GM23338 (cell line): Measurements from ENCODE around the gene SERPINB11.

Experiments
- CREB1 ChIP-seq: fragments of 250-450 bp; sonication (Bioruptor Pico); IDR thresholded peaks from 2 replicates; pipeline ENCODE4 v1.5.0; 2020; ENCODE audit warnings: low read depth, mild to moderate bottlenecking, moderate library complexity
- EZH2 ChIP-seq: fragments of 200-600 bp; sonication (generic); IDR thresholded peaks from one replicate; pipeline ENCODE4 v1.8.0; 2017; ENCODE audit warnings: antibody characterized with exemption, mild to moderate bottlenecking, low read depth; ENCODE audit not compliant: unreplicated experiment
- EZH2phosphoT487 ChIP-seq: fragments of 200-600 bp; sonication (generic); IDR thresholded peaks from one replicate; pipeline ENCODE4 v1.8.1; 2018; ENCODE audit warnings: antibody characterized with exemption; ENCODE audit not compliant: unreplicated experiment
- JUNB ChIP-seq: IDR thresholded peaks from one replicate; pipeline ENCODE4 v1.6.1; 2016; ENCODE audit warnings: antibody characterized with exemption; ENCODE audit not compliant: unreplicated experiment
- NANOG ChIP-seq: IDR thresholded peaks from 2 replicates; pipeline ENCODE4 v1.6.1; 2016; ENCODE audit warnings: antibody characterized with exemption, borderline replicate concordance
- POLR2AphosphoS5 ChIP-seq: IDR thresholded peaks from 2 replicates; pipeline ENCODE4 v1.6.1; 2016; ENCODE audit warnings: antibody characterized with exemption, low read depth
- ZNF114 ChIP-seq: fragments of 250-450 bp; sonication (Bioruptor Pico); IDR thresholded peaks from 2 replicates; pipeline ENCODE4 v1.5.0; 2020; ENCODE audit warnings: mild to moderate bottlenecking, moderate library complexity
- ZNF331 ChIP-seq: fragments of 250-450 bp; sonication (Bioruptor Pico); IDR thresholded peaks from 2 replicates; pipeline ENCODE4 v1.5.0; 2020; ENCODE audit warnings: low read depth, mild to moderate bottlenecking, moderate library complexity
- TF ChIP-seq, protein P1 (sequence below): fragments of 250-450 bp; sonication (Bioruptor Pico); IDR thresholded peaks from 2 replicates; pipeline ENCODE4 v1.5.0; 2020; ENCODE audit warnings: mild to moderate bottlenecking, moderate library complexity
- TF ChIP-seq, protein P2 (sequence below), 2 experiments: fragments of 200-600 bp in 1 of 2; sonication (generic) in 1 of 2; conservative IDR thresholded peaks; 2 replicates each; pipeline versions ENCODE4 v1.5.1 to v1.6.1; 2016 to 2017; ENCODE audit warnings: antibody characterized with exemption in 2 of 2, low read depth in 2 of 2, mild to moderate bottlenecking in 2 of 2, moderate library complexity in 1 of 2
- TF ChIP-seq, protein P3 (sequence below): IDR thresholded peaks from one replicate; pipeline ENCODE4 v1.6.1; 2018; ENCODE audit warnings: antibody characterized with exemption; ENCODE audit not compliant: unreplicated experiment
- TF ChIP-seq, protein P4 (sequence below): IDR thresholded peaks from 2 replicates; pipeline ENCODE4 v1.6.1; 2016; ENCODE audit warnings: antibody characterized with exemption

DNA sequence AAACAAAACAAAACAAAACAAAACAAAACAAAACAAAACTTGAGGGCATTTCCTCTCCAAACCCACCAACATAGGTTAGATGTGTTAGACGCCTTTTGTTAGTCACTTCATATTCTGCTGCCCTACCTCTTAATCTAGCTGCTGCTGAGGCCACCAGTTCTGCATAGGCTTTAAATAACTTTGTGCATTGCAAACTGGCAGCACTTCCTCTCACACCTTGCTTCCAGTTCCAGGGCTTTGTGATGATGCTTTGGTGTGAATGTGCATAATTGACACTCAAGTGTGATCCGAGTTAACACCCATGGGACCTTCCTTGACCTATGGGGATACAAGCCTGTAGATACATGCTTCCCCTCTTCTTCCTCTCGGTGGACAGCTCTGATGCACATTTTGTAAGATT is 2.3 kb upstream of the SERPINB11 start:
- TF ChIP-seq, protein P1, sequence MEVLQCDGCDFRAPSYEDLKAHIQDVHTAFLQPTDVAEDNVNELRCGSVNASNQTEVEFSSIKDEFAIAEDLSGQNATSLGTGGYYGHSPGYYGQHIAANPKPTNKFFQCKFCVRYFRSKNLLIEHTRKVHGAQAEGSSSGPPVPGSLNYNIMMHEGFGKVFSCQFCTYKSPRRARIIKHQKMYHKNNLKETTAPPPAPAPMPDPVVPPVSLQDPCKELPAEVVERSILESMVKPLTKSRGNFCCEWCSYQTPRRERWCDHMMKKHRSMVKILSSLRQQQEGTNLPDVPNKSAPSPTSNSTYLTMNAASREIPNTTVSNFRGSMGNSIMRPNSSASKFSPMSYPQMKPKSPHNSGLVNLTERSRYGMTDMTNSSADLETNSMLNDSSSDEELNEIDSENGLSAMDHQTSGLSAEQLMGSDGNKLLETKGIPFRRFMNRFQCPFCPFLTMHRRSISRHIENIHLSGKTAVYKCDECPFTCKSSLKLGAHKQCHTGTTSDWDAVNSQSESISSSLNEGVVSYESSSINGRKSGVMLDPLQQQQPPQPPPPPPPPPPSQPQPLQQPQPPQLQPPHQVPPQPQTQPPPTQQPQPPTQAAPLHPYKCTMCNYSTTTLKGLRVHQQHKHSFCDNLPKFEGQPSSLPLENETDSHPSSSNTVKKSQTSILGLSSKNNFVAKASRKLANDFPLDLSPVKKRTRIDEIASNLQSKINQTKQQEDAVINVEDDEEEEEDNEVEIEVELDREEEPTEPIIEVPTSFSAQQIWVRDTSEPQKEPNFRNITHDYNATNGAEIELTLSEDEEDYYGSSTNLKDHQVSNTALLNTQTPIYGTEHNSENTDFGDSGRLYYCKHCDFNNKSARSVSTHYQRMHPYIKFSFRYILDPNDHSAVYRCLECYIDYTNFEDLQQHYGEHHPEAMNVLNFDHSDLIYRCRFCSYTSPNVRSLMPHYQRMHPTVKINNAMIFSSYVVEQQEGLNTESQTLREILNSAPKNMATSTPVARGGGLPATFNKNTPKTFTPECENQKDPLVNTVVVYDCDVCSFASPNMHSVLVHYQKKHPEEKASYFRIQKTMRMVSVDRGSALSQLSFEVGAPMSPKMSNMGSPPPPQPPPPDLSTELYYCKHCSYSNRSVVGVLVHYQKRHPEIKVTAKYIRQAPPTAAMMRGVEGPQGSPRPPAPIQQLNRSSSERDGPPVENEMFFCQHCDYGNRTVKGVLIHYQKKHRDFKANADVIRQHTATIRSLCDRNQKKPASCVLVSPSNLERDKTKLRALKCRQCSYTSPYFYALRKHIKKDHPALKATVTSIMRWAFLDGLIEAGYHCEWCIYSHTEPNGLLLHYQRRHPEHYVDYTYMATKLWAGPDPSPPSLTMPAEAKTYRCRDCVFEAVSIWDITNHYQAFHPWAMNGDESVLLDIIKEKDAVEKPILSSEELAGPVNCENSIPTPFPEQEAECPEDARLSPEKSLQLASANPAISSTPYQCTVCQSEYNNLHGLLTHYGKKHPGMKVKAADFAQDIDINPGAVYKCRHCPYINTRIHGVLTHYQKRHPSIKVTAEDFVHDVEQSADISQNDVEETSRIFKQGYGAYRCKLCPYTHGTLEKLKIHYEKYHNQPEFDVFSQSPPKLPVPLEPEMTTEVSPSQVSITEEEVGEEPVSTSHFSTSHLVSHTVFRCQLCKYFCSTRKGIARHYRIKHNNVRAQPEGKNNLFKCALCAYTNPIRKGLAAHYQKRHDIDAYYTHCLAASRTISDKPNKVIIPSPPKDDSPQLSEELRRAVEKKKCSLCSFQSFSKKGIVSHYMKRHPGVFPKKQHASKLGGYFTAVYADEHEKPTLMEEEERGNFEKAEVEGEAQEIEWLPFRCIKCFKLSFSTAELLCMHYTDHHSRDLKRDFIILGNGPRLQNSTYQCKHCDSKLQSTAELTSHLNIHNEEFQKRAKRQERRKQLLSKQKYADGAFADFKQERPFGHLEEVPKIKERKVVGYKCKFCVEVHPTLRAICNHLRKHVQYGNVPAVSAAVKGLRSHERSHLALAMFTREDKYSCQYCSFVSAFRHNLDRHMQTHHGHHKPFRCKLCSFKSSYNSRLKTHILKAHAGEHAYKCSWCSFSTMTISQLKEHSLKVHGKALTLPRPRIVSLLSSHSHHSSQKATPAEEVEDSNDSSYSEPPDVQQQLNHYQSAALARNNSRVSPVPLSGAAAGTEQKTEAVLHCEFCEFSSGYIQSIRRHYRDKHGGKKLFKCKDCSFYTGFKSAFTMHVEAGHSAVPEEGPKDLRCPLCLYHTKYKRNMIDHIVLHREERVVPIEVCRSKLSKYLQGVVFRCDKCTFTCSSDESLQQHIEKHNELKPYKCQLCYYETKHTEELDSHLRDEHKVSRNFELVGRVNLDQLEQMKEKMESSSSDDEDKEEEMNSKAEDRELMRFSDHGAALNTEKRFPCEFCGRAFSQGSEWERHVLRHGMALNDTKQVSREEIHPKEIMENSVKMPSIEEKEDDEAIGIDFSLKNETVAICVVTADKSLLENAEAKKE = no peak
- TF ChIP-seq, protein P2, sequence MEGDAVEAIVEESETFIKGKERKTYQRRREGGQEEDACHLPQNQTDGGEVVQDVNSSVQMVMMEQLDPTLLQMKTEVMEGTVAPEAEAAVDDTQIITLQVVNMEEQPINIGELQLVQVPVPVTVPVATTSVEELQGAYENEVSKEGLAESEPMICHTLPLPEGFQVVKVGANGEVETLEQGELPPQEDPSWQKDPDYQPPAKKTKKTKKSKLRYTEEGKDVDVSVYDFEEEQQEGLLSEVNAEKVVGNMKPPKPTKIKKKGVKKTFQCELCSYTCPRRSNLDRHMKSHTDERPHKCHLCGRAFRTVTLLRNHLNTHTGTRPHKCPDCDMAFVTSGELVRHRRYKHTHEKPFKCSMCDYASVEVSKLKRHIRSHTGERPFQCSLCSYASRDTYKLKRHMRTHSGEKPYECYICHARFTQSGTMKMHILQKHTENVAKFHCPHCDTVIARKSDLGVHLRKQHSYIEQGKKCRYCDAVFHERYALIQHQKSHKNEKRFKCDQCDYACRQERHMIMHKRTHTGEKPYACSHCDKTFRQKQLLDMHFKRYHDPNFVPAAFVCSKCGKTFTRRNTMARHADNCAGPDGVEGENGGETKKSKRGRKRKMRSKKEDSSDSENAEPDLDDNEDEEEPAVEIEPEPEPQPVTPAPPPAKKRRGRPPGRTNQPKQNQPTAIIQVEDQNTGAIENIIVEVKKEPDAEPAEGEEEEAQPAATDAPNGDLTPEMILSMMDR (conservative IDR thresholded peaks at IDR 0.05; ENCODE audit: low read depth in 2 of 2) = no peak
- TF ChIP-seq EZH2 (no peak), POLR2AphosphoS5 (no peak), EZH2phosphoT487 (no peak), CREB1 (no peak), NANOG (no peak), ZNF114 (no peak), JUNB (no peak), ZNF331 (CRISPR knock-in tag) (no peak)
- TF ChIP-seq, protein P3, sequence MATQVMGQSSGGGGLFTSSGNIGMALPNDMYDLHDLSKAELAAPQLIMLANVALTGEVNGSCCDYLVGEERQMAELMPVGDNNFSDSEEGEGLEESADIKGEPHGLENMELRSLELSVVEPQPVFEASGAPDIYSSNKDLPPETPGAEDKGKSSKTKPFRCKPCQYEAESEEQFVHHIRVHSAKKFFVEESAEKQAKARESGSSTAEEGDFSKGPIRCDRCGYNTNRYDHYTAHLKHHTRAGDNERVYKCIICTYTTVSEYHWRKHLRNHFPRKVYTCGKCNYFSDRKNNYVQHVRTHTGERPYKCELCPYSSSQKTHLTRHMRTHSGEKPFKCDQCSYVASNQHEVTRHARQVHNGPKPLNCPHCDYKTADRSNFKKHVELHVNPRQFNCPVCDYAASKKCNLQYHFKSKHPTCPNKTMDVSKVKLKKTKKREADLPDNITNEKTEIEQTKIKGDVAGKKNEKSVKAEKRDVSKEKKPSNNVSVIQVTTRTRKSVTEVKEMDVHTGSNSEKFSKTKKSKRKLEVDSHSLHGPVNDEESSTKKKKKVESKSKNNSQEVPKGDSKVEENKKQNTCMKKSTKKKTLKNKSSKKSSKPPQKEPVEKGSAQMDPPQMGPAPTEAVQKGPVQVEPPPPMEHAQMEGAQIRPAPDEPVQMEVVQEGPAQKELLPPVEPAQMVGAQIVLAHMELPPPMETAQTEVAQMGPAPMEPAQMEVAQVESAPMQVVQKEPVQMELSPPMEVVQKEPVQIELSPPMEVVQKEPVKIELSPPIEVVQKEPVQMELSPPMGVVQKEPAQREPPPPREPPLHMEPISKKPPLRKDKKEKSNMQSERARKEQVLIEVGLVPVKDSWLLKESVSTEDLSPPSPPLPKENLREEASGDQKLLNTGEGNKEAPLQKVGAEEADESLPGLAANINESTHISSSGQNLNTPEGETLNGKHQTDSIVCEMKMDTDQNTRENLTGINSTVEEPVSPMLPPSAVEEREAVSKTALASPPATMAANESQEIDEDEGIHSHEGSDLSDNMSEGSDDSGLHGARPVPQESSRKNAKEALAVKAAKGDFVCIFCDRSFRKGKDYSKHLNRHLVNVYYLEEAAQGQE = no peak
- TF ChIP-seq, protein P4, sequence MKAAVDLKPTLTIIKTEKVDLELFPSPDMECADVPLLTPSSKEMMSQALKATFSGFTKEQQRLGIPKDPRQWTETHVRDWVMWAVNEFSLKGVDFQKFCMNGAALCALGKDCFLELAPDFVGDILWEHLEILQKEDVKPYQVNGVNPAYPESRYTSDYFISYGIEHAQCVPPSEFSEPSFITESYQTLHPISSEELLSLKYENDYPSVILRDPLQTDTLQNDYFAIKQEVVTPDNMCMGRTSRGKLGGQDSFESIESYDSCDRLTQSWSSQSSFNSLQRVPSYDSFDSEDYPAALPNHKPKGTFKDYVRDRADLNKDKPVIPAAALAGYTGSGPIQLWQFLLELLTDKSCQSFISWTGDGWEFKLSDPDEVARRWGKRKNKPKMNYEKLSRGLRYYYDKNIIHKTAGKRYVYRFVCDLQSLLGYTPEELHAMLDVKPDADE = no peak
